GM04503 (cell line): ENCODE measurements around the gene CELF1.
"Not testable (repeated sequence)": the region's sequence is repeated elsewhere in the genome, so short reads cannot be mapped to it uniquely, and the experiment has no call there.

Experiments
- DNase-seq: peaks from one replicate; pipeline ENCODE4 v3.0.0-alpha.2; 2012; ENCODE audit warnings: low read depth

The CELF1 gene

GRCh38 chr11:47538741-47539565, 14.0 kb downstream of the CELF1 start:
- DNase-seq = no peak

GRCh38 chr11:47536915-47537314, 16.0 kb downstream of the CELF1 start:
- no peak for DNase-seq

GRCh38 chr11:47534704-47535251, 18.2 kb downstream of the CELF1 start:
- DNase-seq = no peak

DNA sequence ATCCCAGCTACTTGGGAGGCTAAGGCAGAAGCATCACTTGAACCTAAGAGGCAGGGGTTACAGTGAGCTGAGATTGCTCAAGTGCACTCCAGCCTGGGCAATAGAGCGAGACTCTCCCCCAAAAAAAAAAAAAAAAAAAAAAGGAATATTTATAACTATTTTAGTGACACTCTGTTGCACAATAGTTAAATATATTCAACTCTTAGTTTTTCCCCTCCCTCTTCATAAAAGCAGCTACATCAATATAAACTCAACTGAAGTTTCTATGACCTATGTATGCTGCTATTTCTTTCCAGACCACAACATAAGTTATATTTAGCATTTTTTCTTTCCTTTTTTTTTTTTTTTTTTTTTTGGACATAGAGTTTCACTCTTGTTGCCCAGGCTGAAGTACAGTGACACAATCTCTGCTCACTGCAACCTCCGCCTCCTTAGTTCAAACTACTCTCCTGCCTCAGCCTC, 19.2 kb downstream of the CELF1 start:
- DNase-seq = peak; percentile 48

- DNase-seq = no peak
Measured at GRCh38 chr11:47532597-47533213, 20.2 kb downstream of the CELF1 start.

- DNase-seq = no peak
Measured at GRCh38 chr11:47531666-47532065, 21.3 kb downstream of the CELF1 start.

DNA sequence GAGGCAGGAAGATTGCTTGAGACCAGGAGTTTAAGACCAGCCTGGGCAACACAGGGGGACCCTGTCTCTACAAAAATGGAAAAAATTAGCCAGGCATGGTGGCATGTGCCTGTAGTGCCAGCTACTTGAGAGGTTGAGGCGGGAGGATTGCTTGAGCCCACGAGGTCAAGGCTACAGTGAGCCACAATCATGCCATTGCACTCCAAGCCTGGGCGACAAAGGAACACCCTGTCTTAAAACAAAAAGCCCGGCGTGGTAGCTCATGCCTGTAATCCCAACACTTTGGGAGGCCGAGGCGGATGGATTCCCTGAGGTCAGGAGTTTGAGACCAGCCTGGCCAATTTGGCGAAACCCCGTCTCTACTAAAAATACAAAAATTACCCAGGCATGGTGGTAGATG, 22.2 kb downstream of the CELF1 start:
- not testable (repeated sequence) for DNase-seq

DNA sequence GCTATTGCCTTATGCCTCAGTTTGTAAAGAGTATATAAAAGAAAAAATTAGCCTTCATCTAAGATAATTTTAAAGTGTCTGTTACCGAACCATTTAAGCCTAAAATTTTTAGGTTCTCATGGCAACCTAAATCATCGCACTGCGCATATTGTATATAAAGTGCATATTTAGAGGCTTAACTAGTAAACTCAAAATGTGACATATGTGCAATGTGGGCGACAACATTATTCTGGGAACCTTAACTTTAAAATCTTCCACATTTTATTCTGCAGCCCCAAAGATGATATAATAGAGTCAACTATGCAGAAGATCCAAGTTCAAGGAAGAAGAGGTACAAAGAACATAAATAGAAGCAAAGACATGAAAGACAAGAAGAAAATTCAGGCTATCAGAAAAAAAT, 23.0 kb downstream of the CELF1 start:
- no peak for DNase-seq

DNA sequence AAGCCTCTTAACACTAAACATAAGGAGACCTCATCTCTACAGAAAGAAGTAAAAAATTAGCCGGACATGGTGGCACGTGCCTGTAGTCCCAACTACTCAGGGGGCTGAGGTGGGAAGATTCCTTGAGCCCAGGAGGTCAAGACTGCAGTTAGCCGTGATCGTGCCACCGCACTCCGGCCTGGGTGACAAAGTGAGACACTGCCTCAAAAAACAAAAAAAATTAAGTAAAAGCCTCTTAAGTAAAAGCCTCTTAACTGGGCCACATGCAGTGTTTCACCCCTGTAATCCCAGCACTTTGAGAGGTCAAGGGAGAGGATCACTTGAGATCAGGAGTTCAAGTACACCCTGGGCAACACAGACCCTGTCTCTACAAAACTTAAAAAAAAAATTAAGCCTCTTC, 25.7 kb downstream of the CELF1 start:
- DNase-seq = no peak

DNA sequence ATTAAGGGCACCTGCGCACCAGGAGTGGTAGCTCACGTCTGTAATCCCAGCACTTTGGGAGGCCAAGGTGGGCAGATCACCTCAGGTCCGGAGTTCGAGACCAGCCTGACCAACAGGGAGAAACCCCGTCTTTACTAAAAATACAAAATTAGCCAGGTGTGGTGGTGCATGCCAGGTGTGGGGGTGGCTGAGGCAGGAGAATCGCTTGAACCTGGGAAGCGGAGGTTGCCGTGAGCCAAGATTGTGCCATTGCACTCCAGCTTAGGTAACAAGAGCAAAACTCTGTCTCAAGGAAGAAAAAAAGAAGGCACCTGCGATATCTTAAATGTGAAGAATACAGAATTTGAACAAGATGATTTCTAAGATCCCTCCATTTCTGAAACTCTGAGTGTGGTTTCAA, 26.9 kb downstream of the CELF1 start:
- not testable (repeated sequence) for DNase-seq

- DNase-seq = no peak
Measured at GRCh38 chr11:47524291-47524874, 28.5 kb downstream of the CELF1 start.

- DNase-seq = peak; percentile 47
Measured at GRCh38 chr11:47523490-47524225, 29.3 kb downstream of the CELF1 start.

DNA sequence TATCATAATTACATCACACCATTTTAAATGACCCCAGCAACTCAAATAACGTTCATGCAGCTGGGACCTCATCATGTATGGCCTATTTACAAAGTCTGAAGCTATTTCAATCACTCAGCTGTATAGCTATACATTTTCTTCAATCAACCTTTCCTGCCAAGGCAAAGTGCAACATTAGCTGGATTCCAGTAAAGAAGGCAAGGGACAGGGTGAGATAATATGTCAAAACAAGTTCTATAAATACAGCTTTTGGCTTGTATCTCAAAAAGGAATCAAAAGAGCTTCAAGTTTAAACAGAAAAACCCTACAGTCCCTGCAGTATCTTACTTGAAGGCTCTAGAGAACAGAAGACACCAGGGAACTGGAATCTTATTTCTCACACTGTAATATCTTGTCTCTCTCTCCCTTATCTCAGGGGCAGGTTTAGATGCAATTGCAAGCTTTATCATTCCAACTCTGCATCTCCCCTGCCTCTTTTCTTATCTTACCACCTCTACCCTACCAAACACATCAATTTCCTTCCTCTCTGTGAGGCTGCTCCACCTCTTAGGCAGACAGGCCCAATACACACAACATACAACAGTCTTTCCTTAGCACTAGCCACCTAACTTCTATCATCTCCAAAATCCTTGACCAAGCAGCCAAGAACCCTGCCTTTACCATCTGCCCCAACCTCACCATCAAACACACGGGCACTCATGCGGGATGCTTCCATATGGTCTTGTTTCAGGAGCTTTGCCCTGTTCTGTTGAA, 34.5 kb downstream of the CELF1 start:
- no peak for DNase-seq

GRCh38 chr11:47516984-47517853, 35.7 kb downstream of the CELF1 start:
- DNase-seq = no peak

DNA sequence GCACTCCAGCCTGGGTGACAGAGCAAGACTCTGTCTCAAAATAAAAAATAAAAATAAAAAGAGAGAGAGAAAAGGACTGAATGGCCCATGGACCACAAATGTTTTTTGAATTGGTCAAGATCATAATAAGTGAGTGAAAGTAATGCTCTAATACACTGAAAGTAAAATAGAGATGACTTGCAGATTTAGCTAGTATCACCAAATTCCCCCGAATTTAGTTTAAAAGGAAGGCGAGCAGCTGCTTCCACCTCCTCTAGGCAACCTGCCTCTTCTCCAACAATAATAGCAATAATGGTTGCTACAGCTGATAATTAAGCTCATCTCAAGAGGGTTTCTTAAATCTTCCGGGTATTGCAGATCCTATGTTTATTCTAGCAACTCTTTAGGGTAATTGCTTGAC, 36.8 kb downstream of the CELF1 start:
- no peak for DNase-seq

DNA sequence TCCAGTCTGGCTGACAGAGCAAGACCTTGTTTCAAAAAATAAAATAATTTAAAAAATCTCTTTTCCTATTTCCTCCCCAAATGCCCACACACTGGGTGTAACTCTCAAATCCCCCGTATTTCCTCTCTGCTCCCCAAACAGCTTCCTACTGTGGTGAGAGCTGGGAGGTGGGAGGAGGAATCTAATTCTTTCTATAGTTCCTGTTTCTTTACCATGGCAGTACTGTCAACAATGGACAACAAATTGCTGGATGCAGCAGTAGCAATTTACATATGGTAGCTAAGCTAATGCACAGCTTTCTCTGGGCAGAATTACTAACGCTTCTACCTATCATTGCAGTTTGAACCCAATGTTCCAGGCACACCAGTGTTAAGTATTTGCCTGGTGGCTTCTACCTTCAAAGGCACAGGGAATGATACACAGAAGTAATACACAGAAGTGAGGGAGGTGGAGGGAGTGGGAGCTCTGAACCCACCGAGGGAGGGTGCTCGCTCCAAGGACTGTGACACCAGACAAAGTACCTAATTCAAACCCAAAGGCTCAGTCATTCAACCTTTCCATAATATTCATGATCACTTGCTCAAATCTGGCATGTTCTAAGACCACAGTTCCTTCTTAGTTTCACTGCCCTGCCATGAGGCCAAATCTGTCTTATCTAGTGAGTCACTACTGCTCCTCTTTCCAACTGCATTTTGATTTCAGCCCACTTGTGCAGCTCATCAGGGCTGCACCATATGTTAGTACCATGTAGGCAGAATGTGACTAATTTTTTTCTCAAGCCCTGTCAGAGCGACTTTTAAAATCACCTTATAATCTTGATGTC, 37.9 kb downstream of the CELF1 start:
- DNase-seq = peak; percentile 31

DNA sequence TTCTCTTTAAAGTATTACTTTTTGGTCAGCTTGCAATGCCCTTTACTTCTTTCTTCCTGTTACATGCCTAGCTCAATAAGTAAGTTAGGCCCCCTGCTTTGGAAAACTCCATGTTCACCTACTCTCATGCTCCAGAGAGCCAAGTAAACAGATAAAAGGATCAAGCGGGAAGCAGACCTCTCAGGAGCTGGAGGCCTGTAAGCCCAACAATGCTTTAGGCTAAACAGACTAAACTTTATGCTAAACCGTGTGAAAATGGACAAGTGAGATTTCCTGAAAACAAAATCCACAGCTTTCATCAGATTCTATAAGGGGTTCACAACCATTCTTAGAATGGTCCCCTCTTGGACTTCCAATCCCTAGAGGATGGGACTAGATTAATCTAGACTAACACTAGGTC, 40.2 kb downstream of the CELF1 start:
- DNase-seq = no peak

DNA sequence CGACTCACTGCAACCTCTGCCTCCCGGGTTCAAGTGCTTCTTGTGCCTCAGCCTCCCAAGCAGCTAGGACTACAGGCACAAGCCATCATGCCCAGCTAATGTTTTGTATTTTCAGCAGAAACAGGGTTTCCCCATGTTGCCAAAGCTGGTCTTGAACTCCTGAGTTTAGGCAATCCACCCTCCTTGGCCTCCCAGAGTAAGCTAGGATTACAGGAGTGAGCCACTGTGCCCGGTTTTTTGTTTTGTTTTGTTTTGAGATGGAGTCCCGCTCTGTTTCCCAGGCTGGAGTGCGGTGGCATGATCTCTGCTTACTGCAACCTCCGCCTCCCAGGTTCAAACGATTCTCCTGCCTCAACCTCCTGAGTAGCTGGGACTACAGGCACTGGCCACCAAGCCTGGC, 41.0 kb downstream of the CELF1 start:
- DNase-seq = no peak

- DNase-seq = no peak
Measured at GRCh38 chr11:47510209-47510608, 42.7 kb downstream of the CELF1 start.
